NCI-H2196 (cell line): ENCODE results near the gene SLC26A1.
"Not testable (repeated sequence)": the region's sequence is repeated elsewhere in the genome, so short reads cannot be mapped to it uniquely, and the experiment has no call there.

Source experiments
- DNase-seq: peaks from one replicate; lab custom pipeline; 2025; ENCODE audit not compliant: unreplicated experiment; lab: John Stamatoyannopoulos, UW

The SLC26A1 gene

GRCh38 chr4:999240-999863 lies 6.1 kb upstream of the SLC26A1 start:
- DNase-seq = not testable (repeated sequence)

- DNase-seq = no peak
These were observed 5.0 kb upstream of the SLC26A1 start for GRCh38 chr4:998096-998691.

GRCh38 chr4:997375-998071 lies 4.3 kb upstream of the SLC26A1 start:
- peak; percentile 3 for DNase-seq

GRCh38 chr4:996997-997374 lies 3.8 kb upstream of the SLC26A1 start:
- no peak for DNase-seq

- DNase-seq = no peak
These were observed 3.1 kb upstream of the SLC26A1 start for GRCh38 chr4:996030-996996.

GRCh38 chr4:995311-996026 lies 2.3 kb upstream of the SLC26A1 start:
- no peak for DNase-seq

GRCh38 chr4:992297-993110 lies 700 bp downstream of the SLC26A1 start:
- DNase-seq = no peak

GRCh38 chr4:991451-992296 lies 1.5 kb downstream of the SLC26A1 start:
- DNase-seq = no peak

GRCh38 chr4:990746-991367 lies 2.3 kb downstream of the SLC26A1 start:
- no peak for DNase-seq

- DNase-seq = no peak
These were observed 3.3 kb downstream of the SLC26A1 start for GRCh38 chr4:989722-990471.

- no peak for DNase-seq
These were observed 4.2 kb downstream of the SLC26A1 start for GRCh38 chr4:988726-989721.

- DNase-seq = no peak
These were observed 5.3 kb downstream of the SLC26A1 start for GRCh38 chr4:987624-988513.

- peak; percentile 43 for DNase-seq
These were observed 6.2 kb downstream of the SLC26A1 start, which contains the start of gene IDUA for GRCh38 chr4:986879-987623. Gene IDUA, plus strand, starts transcription at chr4:987044. Its CDS starts 41 bp downstream, at chr4:987085.

- no peak for DNase-seq
These were observed 6.8 kb downstream of the SLC26A1 start for GRCh38 chr4:986428-986878.
